ENCODE data around the gene PPIE.

The PPIE gene

DNA sequence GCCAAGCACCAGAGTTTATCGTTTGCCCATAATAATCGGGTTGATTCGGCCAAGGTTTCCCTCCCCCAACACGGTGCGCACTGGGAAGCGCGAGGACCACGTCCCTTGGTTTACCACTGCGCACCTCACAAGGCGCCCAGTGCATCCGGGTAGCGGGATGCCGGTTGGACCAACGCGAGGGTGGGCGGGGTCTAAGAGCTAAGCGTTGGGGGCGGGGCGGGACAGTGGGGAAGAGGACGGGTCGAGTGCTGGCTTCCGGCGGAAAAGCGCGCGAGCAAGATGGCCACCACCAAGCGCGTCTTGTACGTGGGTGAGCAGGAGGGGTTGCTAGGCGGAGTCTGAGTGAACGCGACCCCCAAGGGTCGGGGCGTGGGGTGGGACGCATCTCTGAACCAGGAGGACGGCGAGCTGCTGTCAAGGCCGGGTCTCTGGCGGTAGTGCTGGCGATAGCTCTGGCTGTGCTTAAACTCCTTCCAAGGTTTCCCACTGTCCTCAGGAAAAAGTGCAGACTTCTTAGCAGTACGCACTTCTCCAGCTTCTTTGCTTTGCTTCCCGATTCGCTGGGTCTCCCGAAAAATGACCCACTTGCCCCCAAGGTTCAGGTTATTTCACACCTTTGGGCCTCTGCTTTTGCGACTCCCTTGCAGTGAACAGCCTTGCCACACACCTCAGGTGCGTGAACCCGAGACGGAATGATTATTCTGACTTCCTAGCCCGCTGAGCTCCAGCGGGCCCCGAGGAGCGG lies at the start of gene PPIE:
TSS of gene PPIE (plus strand) at position 261 of the 745 bp plus-strand sequence. CDS start at position 280, 19 bp downstream.
- peak; percentile 100 for DNase-seq

- no peak for DNase-seq
Observed at GRCh38 chr1:39689214-39689613, 49.5 kb upstream of the PPIE start.

DNA sequence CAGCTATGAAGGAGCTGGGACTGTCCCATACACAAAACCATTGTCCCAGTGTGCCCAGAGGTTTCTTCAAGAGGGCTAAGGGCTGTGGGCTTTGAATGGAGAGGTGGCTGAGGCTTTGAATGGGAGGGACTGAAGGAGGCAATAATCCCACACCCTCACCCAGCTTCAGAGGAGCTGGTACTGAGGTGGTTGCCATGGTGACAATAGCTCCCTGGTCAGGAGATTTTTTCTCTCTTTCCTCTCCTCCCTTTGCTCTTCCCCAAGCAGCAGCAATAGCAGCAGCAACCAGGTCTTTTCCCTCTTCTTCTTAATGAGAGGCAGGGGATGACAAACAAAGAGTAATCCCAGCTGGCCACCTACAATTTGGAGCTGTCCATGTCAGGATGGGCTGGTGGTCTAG lies 49.0 kb upstream of the PPIE start:
- peak; percentile 84 for DNase-seq

DNA sequence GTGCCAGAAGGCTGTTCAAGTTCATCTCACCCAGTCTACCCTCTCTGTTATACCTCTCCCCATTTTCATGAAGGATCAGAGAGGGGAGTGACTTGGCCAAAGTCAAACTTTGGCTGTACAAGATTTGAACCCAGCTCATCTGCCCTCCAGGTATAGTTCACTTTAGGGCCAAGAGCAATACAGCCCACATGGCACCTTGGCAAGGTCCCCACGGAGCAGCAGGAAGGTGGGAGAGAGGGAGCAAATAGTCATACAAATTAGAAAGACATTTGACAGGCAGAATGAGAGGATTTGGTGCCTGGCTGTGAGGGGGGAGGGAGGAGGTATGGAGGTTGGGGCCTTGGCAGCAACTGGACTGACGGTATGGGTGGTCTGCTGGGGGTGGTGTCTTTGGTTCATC lies 48.5 kb upstream of the PPIE start:
- DNase-seq, result no peak

- no peak for DNase-seq
Observed at GRCh38 chr1:39690794-39691382, 47.8 kb upstream of the PPIE start.

- DNase-seq, result peak; percentile 100
Observed at GRCh38 chr1:39691383-39692151, 47.1 kb upstream of the PPIE start, which contains the start of gene HPCAL4. TSS of gene HPCAL4 (minus strand) at chr1:39691433. CDS start at chr1:39684603, 6,830 bp downstream.

- DNase-seq, result no peak
Observed at GRCh38 chr1:39692152-39693074, 46.3 kb upstream of the PPIE start.

- DNase-seq, result no peak
Observed at GRCh38 chr1:39694026-39694425, 44.7 kb upstream of the PPIE start.

GRCh38 chr1:39695016-39695415 lies 43.7 kb upstream of the PPIE start:
- no peak for DNase-seq

DNA sequence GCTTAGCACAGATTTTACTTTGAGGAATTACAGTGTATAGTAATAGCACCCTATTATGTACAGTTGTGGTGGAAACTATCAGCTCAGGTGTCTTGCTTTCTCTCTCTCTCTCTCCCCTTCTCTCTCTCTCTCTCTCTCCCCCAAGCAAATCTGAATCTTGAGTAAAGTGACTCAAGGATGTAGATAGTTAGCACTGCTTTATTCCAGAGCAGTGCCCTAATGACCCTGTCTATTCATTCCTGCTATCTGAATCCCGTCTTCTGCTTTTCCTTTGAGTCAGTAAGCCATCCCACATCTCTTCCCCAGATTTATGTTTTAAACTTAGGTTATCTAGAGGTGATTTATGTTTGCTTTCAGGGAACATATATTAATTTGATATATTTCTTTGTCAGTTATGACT lies 42.2 kb upstream of the PPIE start:
- DNase-seq, result no peak

DNA sequence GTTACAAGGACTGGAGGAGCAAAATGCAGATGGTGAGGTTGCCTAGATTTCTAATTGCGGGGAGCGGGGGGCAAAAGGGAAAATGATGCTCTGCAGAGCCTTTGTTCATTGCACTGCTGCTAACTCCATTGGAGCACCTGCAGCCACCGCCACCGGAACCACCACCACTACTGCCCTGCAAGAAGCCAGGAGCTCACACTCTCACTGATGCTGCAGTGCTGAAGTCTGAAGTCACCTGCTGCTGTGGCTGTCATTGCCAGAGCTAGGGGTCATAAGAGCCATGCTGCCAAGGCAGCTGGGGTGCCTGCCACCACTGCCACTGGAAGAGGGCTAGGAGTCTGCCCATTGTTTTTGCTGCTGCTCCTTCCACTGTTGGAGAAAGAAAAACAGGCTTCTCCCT lies 40.1 kb upstream of the PPIE start:
- no peak for DNase-seq

DNA sequence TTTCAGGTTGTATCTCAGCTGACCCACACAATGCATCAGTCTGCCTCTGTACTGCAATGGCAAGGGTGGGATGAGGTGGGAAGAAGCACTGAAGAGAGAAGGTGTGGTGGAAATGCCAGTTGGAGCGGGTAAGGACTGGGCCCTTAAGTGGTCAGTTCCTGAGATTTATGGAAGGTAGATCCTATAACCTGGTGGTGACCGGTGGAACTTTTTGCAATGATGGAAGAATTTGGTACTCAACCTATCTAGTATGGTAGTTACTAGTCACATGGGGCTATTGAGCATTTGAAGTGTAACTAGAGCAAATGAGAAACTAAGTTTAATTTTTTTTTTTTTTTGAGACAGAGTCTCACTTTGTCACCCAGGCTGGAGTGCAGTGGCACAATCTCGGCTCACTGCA lies 39.3 kb upstream of the PPIE start:
- DNase-seq, result no peak

DNA sequence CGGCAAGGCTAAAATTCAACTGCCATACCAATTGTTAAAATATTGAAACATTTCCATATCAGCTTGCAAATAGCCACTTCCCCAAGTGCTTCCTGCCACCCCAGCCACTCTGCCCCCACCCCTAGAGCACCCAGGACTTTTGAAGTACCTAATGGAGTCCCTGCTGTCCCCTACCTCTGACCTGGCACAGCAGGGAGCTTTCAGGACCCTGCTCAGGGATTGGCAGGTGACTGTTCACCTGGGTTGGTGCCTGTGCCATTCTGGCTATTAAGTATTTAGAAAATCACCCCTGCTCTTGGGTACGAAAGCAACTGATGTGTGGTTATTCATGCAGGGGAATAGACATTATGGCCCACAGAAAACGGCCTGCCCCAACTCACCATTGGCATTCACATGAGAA lies 38.3 kb upstream of the PPIE start:
- no peak for DNase-seq

- DNase-seq, result no peak
Observed at GRCh38 chr1:39701049-39701439, 37.6 kb upstream of the PPIE start.

GRCh38 chr1:39704757-39705156 lies 33.9 kb upstream of the PPIE start:
- no peak for DNase-seq

- no peak for DNase-seq
Observed at GRCh38 chr1:39707506-39707905, 31.2 kb upstream of the PPIE start.

DNA sequence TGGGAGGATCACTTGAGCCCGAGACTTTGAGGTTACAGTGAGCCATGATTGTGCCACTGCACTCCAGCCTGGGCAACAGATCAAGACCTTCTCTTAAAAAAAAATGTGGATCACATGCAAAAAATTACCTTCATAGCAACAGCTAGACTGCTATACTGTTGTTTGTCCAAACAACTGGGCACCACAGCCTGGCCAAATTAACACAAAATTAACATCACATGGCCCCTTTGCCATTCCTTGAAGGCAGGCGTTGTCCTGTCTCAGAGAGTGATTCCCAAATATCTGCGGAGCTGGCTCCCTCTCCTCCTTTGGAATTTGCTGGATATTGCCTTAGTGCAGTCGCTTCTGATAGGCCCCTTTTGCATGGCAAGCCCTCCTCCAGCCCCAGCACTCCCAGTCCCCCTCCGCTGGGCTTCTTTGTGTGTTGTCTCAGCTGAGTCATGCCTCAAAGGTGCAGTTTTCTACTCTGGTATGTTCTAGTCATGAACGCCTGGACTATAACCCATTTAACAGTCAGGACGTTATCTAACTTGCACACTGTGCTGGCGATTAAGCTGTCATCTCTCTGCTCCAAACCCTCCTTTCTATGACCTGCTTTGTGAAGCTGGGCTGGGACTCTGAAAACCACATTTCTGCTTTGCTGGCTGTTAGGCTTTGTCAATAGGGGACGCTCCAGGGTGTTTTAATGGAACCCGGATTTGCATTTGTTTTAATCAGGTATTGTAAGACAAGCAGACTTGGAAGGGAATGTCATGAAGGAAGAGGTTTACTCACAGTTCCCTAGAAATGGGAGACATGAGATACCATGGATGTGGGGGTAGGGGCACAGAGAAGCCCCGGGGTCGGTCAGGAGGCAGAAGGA lies 27.3 kb upstream of the PPIE start:
- no peak for DNase-seq

DNA sequence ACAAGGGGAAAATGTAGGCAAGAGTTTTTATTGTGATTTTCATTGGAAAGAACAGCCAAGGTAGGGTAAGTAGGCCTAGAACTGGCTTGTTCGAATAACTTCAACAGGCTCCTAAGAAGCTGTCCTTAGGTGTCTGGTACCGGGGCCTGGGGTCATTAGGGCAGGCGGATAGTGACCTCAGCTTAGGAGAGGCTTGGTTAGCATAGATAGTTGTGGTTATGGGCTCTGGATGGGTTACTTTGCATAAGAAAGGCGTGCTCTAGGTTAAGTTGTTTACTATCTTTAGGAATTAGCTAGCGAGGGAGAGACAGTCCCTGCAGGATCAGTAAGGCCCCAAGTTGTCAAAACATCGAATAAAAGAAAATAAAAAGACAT lies 26.7 kb upstream of the PPIE start:
- no peak for DNase-seq

DNA sequence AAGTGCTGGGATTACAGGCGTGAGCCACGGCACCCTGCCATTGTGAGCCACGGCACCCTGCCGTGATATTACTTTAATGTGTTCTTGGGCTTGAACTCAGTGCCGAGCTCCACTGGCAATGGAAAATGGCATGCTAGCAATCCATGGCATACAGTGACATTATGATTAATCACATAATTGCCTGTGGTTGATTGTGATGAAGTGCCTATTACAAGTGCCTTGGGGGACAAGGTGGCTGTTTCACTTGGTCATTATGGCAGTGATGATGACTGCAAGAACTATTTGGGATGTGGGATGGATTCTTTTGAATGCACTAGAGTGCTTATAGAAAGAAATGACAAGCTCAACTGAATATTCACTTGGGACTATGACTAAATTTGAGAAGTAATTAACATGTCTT lies 25.1 kb upstream of the PPIE start:
- no peak for DNase-seq

GRCh38 chr1:39717809-39718208 lies 20.9 kb upstream of the PPIE start:
- no peak for DNase-seq

DNA sequence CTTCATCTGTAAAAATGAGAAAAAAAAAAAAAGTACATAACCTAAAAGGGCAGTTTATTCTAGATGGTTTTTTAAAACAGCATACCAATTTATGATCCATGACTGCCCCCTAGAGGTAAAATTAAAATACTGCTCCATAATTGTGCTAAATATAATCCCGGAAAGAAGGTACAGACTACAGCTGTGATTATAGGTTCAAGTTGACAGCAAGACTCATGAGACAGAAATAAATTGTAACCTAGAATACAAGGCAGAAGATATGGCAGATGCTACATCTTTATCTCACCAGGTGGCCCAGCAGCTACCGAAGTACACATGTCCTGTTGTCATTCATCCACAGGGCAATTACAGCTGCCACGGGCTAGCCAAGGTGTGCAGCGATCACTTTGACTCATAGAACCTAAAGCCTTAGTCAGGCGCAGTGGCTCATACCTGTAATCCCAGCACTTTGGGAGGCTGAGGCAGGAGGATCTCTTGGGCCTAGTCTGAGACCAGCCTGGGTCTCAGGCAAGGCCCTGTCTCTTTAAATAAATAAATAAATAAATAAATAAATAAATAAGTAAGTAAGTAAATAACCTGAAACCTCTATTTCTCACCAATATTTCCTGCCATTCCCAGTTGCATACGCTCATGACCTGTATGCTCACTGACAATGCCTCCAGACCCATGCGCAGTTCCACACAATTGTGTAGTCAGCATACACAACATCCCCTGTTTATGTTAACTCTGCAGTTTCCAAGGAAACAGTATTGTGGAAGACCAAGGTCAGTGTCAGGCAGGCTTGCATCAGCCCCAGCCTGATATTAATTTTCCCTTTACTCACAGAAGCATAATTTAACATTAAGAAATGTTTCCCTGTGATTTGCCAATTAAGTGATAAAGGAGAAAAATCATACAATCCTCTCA lies 18.3 kb upstream of the PPIE start:
- DNase-seq, result peak; percentile 100

All from DMS 273 treated with DMSO at 0.1 percent for 48 hours (cell line).